ENCODE results near the gene CNTN5.

DNA sequence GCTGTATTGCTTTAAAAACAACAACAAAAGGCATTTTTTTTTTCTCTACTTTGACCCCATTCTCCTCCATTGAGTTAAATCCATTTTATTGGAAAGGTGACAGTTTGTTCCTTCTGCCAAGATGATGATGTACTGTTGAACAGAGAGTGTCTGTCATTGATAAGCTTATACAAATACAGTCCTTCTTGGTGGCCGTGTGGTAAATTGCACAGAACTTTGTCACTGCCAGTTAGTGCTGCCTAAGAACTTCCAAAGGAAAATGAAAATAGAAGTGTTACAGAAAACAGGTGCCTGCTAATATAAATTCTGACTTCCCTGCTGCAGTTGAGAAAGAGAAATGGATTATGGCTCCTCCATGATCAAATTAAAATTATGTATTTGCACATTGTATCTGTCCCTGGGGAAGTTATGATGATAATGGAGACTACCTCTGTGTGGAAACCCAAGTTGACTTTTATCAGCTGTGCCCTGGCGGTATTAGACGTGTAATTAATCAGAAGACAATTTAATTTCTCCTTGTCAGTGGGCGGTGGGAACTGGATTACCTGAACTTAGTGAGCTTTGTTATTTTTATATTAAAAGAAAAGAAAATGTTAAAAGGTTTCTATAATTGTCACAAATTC, 546.7 kb downstream of the CNTN5 start:
- TF ChIP-seq, protein P1, sequence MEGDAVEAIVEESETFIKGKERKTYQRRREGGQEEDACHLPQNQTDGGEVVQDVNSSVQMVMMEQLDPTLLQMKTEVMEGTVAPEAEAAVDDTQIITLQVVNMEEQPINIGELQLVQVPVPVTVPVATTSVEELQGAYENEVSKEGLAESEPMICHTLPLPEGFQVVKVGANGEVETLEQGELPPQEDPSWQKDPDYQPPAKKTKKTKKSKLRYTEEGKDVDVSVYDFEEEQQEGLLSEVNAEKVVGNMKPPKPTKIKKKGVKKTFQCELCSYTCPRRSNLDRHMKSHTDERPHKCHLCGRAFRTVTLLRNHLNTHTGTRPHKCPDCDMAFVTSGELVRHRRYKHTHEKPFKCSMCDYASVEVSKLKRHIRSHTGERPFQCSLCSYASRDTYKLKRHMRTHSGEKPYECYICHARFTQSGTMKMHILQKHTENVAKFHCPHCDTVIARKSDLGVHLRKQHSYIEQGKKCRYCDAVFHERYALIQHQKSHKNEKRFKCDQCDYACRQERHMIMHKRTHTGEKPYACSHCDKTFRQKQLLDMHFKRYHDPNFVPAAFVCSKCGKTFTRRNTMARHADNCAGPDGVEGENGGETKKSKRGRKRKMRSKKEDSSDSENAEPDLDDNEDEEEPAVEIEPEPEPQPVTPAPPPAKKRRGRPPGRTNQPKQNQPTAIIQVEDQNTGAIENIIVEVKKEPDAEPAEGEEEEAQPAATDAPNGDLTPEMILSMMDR (IDR thresholded peaks at IDR 0.05) = no peak
- no peak for TF ChIP-seq POLR2A (IDR thresholded peaks at IDR 0.05)

Data from esophagus squamous epithelium (tissue), 4 donors.